Erythroblast (primary cell): ENCODE data around the gene STAT4.

ENCODE experiments used
- GATA1 ChIP-seq: IDR thresholded peaks from 2 replicates; pipeline ENCODE4 v1.6.1; 2011; ENCODE audit warnings: low read depth, mild to moderate bottlenecking, control low read depth, low read length, moderate library complexity
- POLR2A ChIP-seq: IDR thresholded peaks from 2 replicates; pipeline ENCODE4 v1.6.1; 2011; ENCODE audit warnings: mild to moderate bottlenecking, low read length

- TF ChIP-seq POLR2A: no peak
- TF ChIP-seq GATA1: no peak
These were observed 87.2 kb downstream of the STAT4 start for GRCh38 chr2:191063584-191063983.
